Measurements from ENCODE around the gene CORO1C.

GRCh38 chr12:108653082-108653516, 78.2 kb downstream of the CORO1C start:
- TF ChIP-seq ELK1 (CRISPR knock-in tag; IDR thresholded peaks at IDR 0.05), result no peak
- no peak for TF ChIP-seq PKNOX1 (IDR thresholded peaks at IDR 0.05)
- no peak for TF ChIP-seq CEBPB (tag; IDR thresholded peaks at IDR 0.05)
- no peak for TF ChIP-seq SPI1 (IDR thresholded peaks at IDR 0.05; ENCODE audit: borderline replicate concordance, low read depth, low read length)
- TF ChIP-seq SIN3B (IDR thresholded peaks at IDR 0.05; ENCODE audit: low read depth), result no peak
- no peak for TF ChIP-seq YY1 (IDR thresholded peaks at IDR 0.05; ENCODE audit: borderline replicate concordance in 1 of 3, control insufficient read depth in 1 of 3, extremely low read depth in 1 of 3, insufficient read depth in 3 of 3, insufficient read length in 1 of 3, insufficient replicate concordance in 2 of 3, low read depth in 1 of 3, low read length in 2 of 3)
- no peak for TF ChIP-seq SUPT5H (IDR thresholded peaks at IDR 0.05)
- TF ChIP-seq ZNF644 (tag; IDR thresholded peaks at IDR 0.05; ENCODE audit: low read depth), result no peak
- no peak for TF ChIP-seq MTA1 (IDR thresholded peaks at IDR 0.05; ENCODE audit: borderline replicate concordance)
- TF ChIP-seq ZNF224 (CRISPR knock-in tag; IDR thresholded peaks at IDR 0.05), result no peak
- no peak for TF ChIP-seq NR2C2 (CRISPR knock-in tag; IDR thresholded peaks at IDR 0.05)
- no peak for TF ChIP-seq NR2C2 (tag; IDR thresholded peaks at IDR 0.05)
